Adrenal gland (tissue), 5 donors: ENCODE data around the gene RAPH1.

Experiments
- CTCF ChIP-seq, 6 experiments: fragments of 450-650 bp in 4 of 6; fragments of 200-600 bp in 2 of 6; sonication (generic) in 1 of 6; IDR thresholded peaks; 1 replicate in 5 of 6; 2 replicates in 1 of 6; pipeline versions ENCODE4 v1.5.1 to v1.8.0; 2016 to 2021; ENCODE audit warnings: antibody characterized with exemption in 6 of 6, mild to moderate bottlenecking in 2 of 6, moderate library complexity in 1 of 6
- POLR2A ChIP-seq, 2 donors: fragments of 450-650 bp; IDR thresholded peaks; one replicate each; pipeline ENCODE4 v1.6.1; 2017; ENCODE audit warnings: antibody characterized with exemption in 2 of 2, mild to moderate bottlenecking in 2 of 2, moderate library complexity in 1 of 2
- donor health status: DM: no; HTN: no; CAD: no.

GRCh38 chr2:203441463-203441862, 93.6 kb downstream of the RAPH1 start:
- TF ChIP-seq CTCF (IDR thresholded peaks at IDR 0.05) (no peak), POLR2A (IDR thresholded peaks at IDR 0.05) (no peak)
